Esophagus (tissue), 2 donors: Measurements from ENCODE around the gene TP53I13. TPM values are rescaled to one million over a fixed set of nuclear protein-coding genes. Genes with fewer than 3 reads are reported as not detected.

Source experiments
- H3K27ac ChIP-seq, 2 donors: one replicate each; pipeline ENCODE4 v1.5.1; 2013; ENCODE audit warnings: low read depth in 2 of 2, mild to moderate bottlenecking in 2 of 2, inconsistent platforms in 1 of 2, low read length in 1 of 2, moderate library complexity in 1 of 2
- H3K27me3 ChIP-seq, 2 donors: one replicate each; pipeline ENCODE4 v1.6.1; 2013; ENCODE audit warnings: low read length in 2 of 2, control low read depth in 1 of 2, mild to moderate bottlenecking in 1 of 2; ENCODE audit not compliant: insufficient read depth in 2 of 2, control insufficient read depth in 1 of 2
- H3K36me3 ChIP-seq, 2 donors: one replicate each; pipeline ENCODE4 v1.6.1; 2013; ENCODE audit warnings: low read length in 1 of 2; ENCODE audit not compliant: control insufficient read depth in 2 of 2, insufficient read depth in 2 of 2
- H3K4me1 ChIP-seq, 2 donors: one replicate each; pipeline ENCODE4 v1.6.1; 2013; ENCODE audit warnings: low read length in 1 of 2; ENCODE audit not compliant: control insufficient read depth in 2 of 2, insufficient read depth in 2 of 2
- H3K4me3 ChIP-seq, 2 donors: one replicate each; pipeline ENCODE4 v1.5.1; 2013; ENCODE audit warnings: low read length in 2 of 2, mild to moderate bottlenecking in 2 of 2, low read depth in 1 of 2, moderate library complexity in 1 of 2
- H3K9me3 ChIP-seq, 2 donors: one replicate each; pipeline ENCODE4 v1.6.1; 2013; ENCODE audit warnings: mild to moderate bottlenecking in 2 of 2, low read depth in 1 of 2, low read length in 1 of 2, moderate library complexity in 1 of 2; ENCODE audit not compliant: control insufficient read depth in 2 of 2, insufficient read depth in 1 of 2
- WGBS, 2 donors: extraction: QIAGEN DNeasy Blood & Tissue Kit; methylation state at CpG; one replicate each; pipeline ENCODE4 v1.1.7; 2013; 5-methylcytosine and 5-hydroxymethylcytosine counted together
- polyA plus RNA-seq, 2 donors: library from polyadenylated mRNA; stranded (reverse); fragments of 200-250 nt; gene quantifications; one replicate each; pipeline ENCODE4 v1.2.3, GENCODE V29; 2013
- donor health status: healthy with polysubstance abuse.
- donor health status: Bipolar disorder and iron deficiency.

The TP53I13 gene
- polyA plus RNA-seq, 2 donors, result 30.1 to 43.7 TPM

- Histone ChIP-seq H3K9me3 (no peaks in the 10 kb centered on the region), H3K4me1 (no peaks in the 10 kb centered on the region), H3K4me3 (no peak overlapping the region), H3K27me3 (no peaks in the 10 kb centered on the region), H3K36me3 (no peaks in the 10 kb centered on the region), H3K27ac (no peak overlapping the region)
- 91 to 93% methylated on average over 29 of the region's 29 CpGs for WGBS, 2 donors
These were observed 39.2 kb downstream of the TP53I13 start for GRCh38 chr17:29607557-29608195.

- WGBS, 2 donors, result 87 to 89% methylated on average over 15 of the region's 15 CpGs
- Histone ChIP-seq H3K36me3 (no peaks in the 10 kb centered on the region), H3K27ac (no peak overlapping the region), H3K27me3 (no peaks in the 10 kb centered on the region), H3K9me3 (no peaks in the 10 kb centered on the region), H3K4me3 (no peak overlapping the region), H3K4me1 (peaks cover 0 to 5% of the 10 kb centered on the region in 2 donors)
These were observed 40.5 kb downstream of the TP53I13 start for GRCh38 chr17:29608986-29609385.

DNA sequence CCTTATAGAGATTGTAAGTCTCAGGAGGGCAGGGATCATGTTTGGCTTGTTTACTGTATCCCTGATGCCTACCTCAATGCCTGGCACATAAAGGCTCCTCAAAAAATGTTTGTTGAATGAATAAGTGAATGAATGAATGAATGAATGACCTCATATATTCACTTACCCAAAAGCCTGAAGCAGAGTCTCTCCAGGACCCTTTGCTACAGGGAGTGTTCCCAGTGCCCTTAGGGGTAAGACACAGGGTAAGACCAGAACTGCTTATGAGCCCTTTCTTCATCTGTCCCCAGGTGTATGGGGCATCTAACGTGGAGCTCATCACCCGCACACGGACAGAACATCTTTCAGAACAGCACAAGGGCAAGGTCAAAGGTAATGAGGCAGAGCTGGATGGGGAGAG is 41.9 kb downstream of the TP53I13 start:
- H3K4me3 ChIP-seq, result no peak overlapping the region
- 82 to 87% methylated on average over 3 of the region's 3 CpGs for WGBS, 2 donors
- H3K36me3 ChIP-seq, result no peaks in the 10 kb centered on the region
- peaks cover 2 to 14% of the 10 kb centered on the region in 2 donors for H3K4me1 ChIP-seq
- no peak overlapping the region for H3K27ac ChIP-seq
- H3K9me3 ChIP-seq, result no peaks in the 10 kb centered on the region
- no peaks in the 10 kb centered on the region for H3K27me3 ChIP-seq

DNA sequence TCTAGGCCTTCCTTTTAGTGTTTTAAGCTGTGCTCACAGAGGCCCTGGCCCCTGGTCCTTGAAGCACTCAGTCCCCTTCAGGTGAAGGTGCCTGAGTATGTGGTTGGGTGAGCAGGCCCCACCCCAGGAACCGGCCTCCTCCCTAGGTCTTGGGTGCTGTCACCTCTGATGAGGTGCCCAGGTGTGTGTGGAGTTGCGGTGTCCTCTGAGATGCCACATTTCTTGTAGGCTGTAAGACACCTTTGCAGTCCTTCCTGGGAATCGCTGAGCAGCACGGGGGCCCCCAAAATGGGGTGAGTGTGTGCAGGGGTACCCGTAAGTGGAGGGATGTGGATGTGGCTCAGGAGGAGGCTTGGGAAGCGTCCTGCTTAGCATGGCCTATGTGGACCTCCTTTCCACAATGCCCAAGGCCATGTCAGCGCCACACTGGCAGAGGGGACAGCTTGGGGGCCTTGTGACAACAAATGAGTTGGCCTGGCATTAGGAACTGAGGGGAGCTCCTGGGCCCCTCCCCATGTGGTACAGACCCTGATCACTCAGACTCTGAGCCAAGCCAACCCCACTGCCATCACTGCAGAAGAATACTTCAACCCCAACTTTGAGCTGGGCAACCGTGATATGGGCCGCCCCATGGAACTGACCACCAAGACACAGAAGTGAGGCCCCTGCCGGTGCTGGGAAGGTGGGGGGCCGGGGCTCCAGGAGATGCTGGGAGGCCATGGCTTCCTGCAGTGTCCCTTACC is 43.0 kb downstream of the TP53I13 start:
- H3K36me3 ChIP-seq, result no peaks in the 10 kb centered on the region
- WGBS, 2 donors, result 95 to 96% methylated on average over 11 of the region's 11 CpGs
- no peak overlapping the region for H3K27ac ChIP-seq
- H3K4me1 ChIP-seq, result peaks cover 2 to 21% of the 10 kb centered on the region in 2 donors
- no peaks in the 10 kb centered on the region for H3K27me3 ChIP-seq
- no peak overlapping the region for H3K4me3 ChIP-seq
- no peaks in the 10 kb centered on the region for H3K9me3 ChIP-seq

- H3K4me3 ChIP-seq, result no peak overlapping the region
- no peaks in the 10 kb centered on the region for H3K27me3 ChIP-seq
- 92 to 96% methylated on average over 12 of the region's 12 CpGs for WGBS, 2 donors
- no peak overlapping the region for H3K27ac ChIP-seq
- H3K36me3 ChIP-seq, result no peaks in the 10 kb centered on the region
- H3K9me3 ChIP-seq, result no peaks in the 10 kb centered on the region
- peaks cover 2 to 25% of the 10 kb centered on the region in 2 donors for H3K4me1 ChIP-seq
These were observed 43.5 kb downstream of the TP53I13 start for GRCh38 chr17:29612094-29612403.

DNA sequence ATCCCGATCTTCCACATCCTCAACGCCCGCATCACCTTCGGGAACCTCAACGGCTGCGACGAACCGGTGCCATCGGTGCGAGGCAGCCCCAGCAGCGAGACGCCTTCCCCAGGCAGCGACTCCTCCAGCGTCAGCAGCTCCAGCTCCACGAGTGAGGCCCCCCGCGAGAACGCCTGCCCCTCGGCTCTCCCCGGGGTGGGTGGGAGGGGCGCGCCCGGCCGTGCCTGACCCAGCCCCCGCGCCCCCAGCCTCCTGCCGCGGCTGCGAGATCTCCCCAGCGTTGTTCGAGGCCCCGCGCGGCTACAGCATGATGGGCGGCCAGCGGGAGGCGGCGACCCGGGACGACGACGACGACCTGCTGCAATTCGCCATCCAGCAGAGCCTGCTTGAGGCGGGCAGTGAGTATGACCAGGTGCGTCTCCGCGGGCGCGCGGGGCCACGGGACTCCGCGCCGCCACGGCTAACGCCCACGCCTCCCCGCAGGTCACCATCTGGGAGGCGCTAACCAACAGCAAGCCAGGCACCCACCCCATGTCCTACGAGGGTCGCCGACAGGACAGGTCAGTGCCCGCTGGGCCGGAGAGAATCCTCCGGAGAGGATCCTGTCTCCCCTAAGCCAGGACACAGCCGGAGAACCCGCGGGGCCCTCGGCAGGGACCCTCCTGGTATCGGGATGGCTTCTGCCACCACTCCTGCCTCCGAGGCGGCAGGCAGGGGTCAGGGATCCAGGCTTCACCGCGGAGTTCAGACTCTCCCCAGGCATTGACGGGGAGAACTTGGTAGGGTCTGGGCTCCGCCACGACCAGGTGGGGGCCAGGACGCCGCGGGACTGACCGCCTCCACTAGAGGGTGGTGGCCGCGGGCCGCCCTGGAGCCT is 44.1 kb downstream of the TP53I13 start:
- no peaks in the 10 kb centered on the region for H3K27me3 ChIP-seq
- no peaks in the 10 kb centered on the region for H3K9me3 ChIP-seq
- 58 to 72% methylated on average over 85 of the region's 85 CpGs for WGBS, 2 donors
- H3K4me3 ChIP-seq, result no peak overlapping the region
- H3K36me3 ChIP-seq, result no peaks in the 10 kb centered on the region
- no peak overlapping the region for H3K27ac ChIP-seq
- peaks cover 2 to 31% of the 10 kb centered on the region in 2 donors for H3K4me1 ChIP-seq

- H3K4me1 ChIP-seq, result peaks cover 4 to 32% of the 10 kb centered on the region in 2 donors
- H3K36me3 ChIP-seq, result no peaks in the 10 kb centered on the region
- no peak overlapping the region for H3K27ac ChIP-seq
- 1 to 2% methylated on average over 37 to 50 of the region's 50 CpGs for WGBS, 2 donors
- H3K4me3 ChIP-seq, result peak overlapping the region in 1 of 2 donors; percentile 5
- no peaks in the 10 kb centered on the region for H3K9me3 ChIP-seq
- no peaks in the 10 kb centered on the region for H3K27me3 ChIP-seq
These were observed 44.9 kb downstream of the TP53I13 start for GRCh38 chr17:29613352-29613837.

GRCh38 chr17:29613856-29614255 is 45.4 kb downstream of the TP53I13 start:
- WGBS, 2 donors, result 21 to 29% methylated on average over 13 of the region's 13 CpGs
- Histone ChIP-seq H3K4me3 (no peak overlapping the region), H3K27me3 (no peaks in the 10 kb centered on the region), H3K4me1 (peaks cover 4 to 35% of the 10 kb centered on the region in 2 donors), H3K36me3 (no peaks in the 10 kb centered on the region), H3K27ac (no peak overlapping the region), H3K9me3 (no peaks in the 10 kb centered on the region)

DNA sequence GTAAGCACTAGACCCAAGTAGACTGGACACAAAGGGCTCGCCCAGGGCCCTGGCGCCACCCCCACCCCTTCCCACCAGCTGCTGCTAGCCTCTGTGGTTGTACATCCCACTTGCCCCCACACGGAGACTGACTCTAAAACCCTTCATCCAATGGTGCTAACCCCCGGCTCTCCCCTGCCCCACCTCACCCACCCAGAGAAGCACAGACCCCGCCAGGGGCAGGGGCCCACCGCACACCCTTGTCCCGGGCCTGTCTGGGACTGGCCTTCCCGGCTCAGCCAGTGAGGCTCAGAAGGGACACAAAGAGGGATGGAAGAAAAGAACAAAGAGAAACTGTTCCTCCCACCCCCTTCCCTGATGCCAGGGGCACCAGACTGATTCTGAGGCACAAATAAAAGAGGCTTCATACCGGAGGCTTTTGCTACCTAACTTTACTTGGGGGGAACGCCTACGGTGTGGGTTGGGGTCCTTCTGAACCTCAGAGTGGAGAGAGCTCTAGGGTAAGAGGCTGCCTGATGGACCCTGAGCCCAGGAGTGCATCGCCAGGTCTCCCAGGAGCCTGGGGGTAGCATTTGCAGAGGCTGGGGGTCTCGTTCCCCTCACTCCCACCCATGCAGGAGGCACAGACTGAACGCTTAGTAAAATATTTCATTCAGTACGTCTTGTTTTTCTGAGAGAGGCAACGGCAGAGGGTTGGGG is 46.0 kb downstream of the TP53I13 start:
- no peak overlapping the region for H3K27ac ChIP-seq
- H3K27me3 ChIP-seq, result no peaks in the 10 kb centered on the region
- H3K9me3 ChIP-seq, result no peaks in the 10 kb centered on the region
- no peak overlapping the region for H3K4me3 ChIP-seq
- no peaks in the 10 kb centered on the region for H3K36me3 ChIP-seq
- WGBS, 2 donors, result 55 to 63% methylated on average over 16 of the region's 16 CpGs
- H3K4me1 ChIP-seq, result peaks cover 4 to 35% of the 10 kb centered on the region in 2 donors
